Transverse colon (tissue), 4 donors: Measurements from ENCODE around the gene OS9. TPM values are rescaled to one million over a fixed set of nuclear protein-coding genes. Genes with fewer than 3 reads are reported as not detected.
A peak's percentile ranks its signal among the peaks of the same experiment; 100 is the strongest.

Experiments used
- DNase-seq: peaks from one replicate; pipeline ENCODE4 v3.0.0-alpha.2; 2019
- H3K27ac ChIP-seq, 4 donors: fragments of 200-600 bp; sonication (generic); 2 replicates each; pipeline ENCODE4 v1.5.1; 2016 to 2018; ENCODE audit warnings: inconsistent platforms in 4 of 4
- H3K27me3 ChIP-seq: fragments of 200-600 bp; sonication (generic); 2 replicates; pipeline ENCODE4 v1.5.1; 2017; ENCODE audit warnings: inconsistent platforms
- H3K36me3 ChIP-seq, 4 donors: fragments of 200-600 bp; sonication (generic); 2 replicates each; pipeline ENCODE4 v1.5.1; 2017 to 2019; ENCODE audit warnings: inconsistent platforms in 4 of 4
- H3K4me1 ChIP-seq, 4 donors: fragments of 200-600 bp; sonication (generic); 2 replicates each; pipeline ENCODE4 v1.5.1; 2017 to 2020; ENCODE audit warnings: inconsistent platforms in 4 of 4
- H3K4me3 ChIP-seq, 4 donors: fragments of 200-600 bp; sonication (generic); 1 replicate in 1 of 4; 2 replicates in 3 of 4; pipeline versions ENCODE4 v1.5.1 to v1.6.1; 2017 to 2019; ENCODE audit warnings: inconsistent platforms in 4 of 4
- H3K9me3 ChIP-seq, 2 donors: fragments of 200-600 bp; sonication (generic); 2 replicates each; pipeline ENCODE4 v1.5.1; 2017 to 2019; ENCODE audit warnings: inconsistent platforms in 2 of 2
- CTCF ChIP-seq, 5 experiments: fragments of 200-600 bp in 3 of 5; fragments of 450-650 bp in 2 of 5; sonication (generic) in 3 of 5; IDR thresholded peaks; 1 replicate in 2 of 5; 2 replicates in 3 of 5; pipeline ENCODE4 v1.5.1; 2016 to 2017; ENCODE audit warnings: antibody characterized with exemption in 5 of 5, inconsistent platforms in 3 of 5, mild to moderate bottlenecking in 2 of 5, moderate library complexity in 1 of 5
- EP300 ChIP-seq: sonication (generic); formaldehyde crosslinking; IDR thresholded peaks from one replicate; pipeline ENCODE4 v1.6.1; 2017; ENCODE audit warnings: antibody characterized with exemption, low read depth
- POLR2A ChIP-seq: fragments of 450-650 bp; IDR thresholded peaks from one replicate; pipeline ENCODE4 v1.6.1; 2016; ENCODE audit warnings: antibody characterized with exemption, mild to moderate bottlenecking, moderate library complexity
- POLR2AphosphoS5 ChIP-seq, 3 donors: sonication (generic); formaldehyde crosslinking; IDR thresholded peaks; one replicate each; pipeline ENCODE4 v1.6.1; 2016; ENCODE audit warnings: antibody characterized with exemption in 3 of 3
- WGBS, 2 donors: methylation state at CpG; one replicate each; pipeline ENCODE4 v1.1.5; 2018; ENCODE audit warnings: low coverage in 1 of 2; 5-methylcytosine and 5-hydroxymethylcytosine counted together
- in situ Hi-C, 4 donors: fragments of 200-750 bp; cut with MboI; loops; one replicate each; pipeline versions ENCODE4 v1.15.0 to v1.15.1; 2017; ENCODE audit warnings: low sequenced_read_pairs in 3 of 4, low pct_ligation_motif_present in 1 of 4, low pct_unique_long_range_greater_than_20kb in 1 of 4
- intact Hi-C: fragments of 100-400 bp; cut with DNase I; formaldehyde crosslinking; loops from one replicate; pipeline ENCODE4 v1.15.1; 2023; ENCODE audit warnings: low total_unique reads
- total RNA-seq, 4 donors: library from RNA; depleted of rRNA; stranded (reverse); fragments of >200 nt; gene quantifications; one replicate each; pipeline ENCODE4 v1.1.0, GENCODE V29; 2016

The OS9 gene
- total RNA-seq, 4 donors from 2014 or later = 187 to 362 (median 249) TPM

- peak; percentile 59 for DNase-seq
- no peaks in the 10 kb centered on the region for H3K9me3 ChIP-seq
- peaks cover 0 to 5% (median 0%) of the 10 kb centered on the region in 4 donors for H3K36me3 ChIP-seq
- 32 to 53% methylated on average over 8 to 22 of the region's 22 CpGs for WGBS, 2 donors
- intact Hi-C loops (no loop called here), in situ Hi-C loops (no loop called here)
- peak overlapping the region; percentile 83 to 89 (median 85) for H3K27ac ChIP-seq
- H3K4me3 ChIP-seq = peak overlapping the region in 3 of 4 donors; percentile 76 to 94 (median 84)
- H3K4me1 ChIP-seq = peaks cover 6 to 36% (median 31%) of the 10 kb centered on the region in 4 donors
- no peaks in the 10 kb centered on the region for H3K27me3 ChIP-seq
- TF ChIP-seq POLR2A = no peak
- peak; percentile 55 to 72 (median 65) for TF ChIP-seq CTCF (IDR thresholded peaks at IDR 0.05)
Measured at GRCh38 chr12:57756406-57757341, 62.7 kb downstream of the OS9 start.

- Histone ChIP-seq H3K27ac (no peak overlapping the region), H3K27me3 (no peaks in the 10 kb centered on the region), H3K36me3 (peaks cover 0 to 5% (median 0%) of the 10 kb centered on the region in 4 donors), H3K9me3 (no peaks in the 10 kb centered on the region), H3K4me1 (peaks cover 3 to 32% (median 27%) of the 10 kb centered on the region in 4 donors), H3K4me3 (no peak overlapping the region)
- WGBS, 2 donors = 93 to 96% methylated on average over 4 of the region's 4 CpGs
- TF ChIP-seq EP300 = no peak
- no peak for TF ChIP-seq CTCF (IDR thresholded peaks at IDR 0.05)
- no peak for TF ChIP-seq POLR2AphosphoS5 (IDR thresholded peaks at IDR 0.05)
- no peak for TF ChIP-seq POLR2A
- intact Hi-C loops = no loop called here
- in situ Hi-C loops = no loop called here
- no peak for DNase-seq
Measured at GRCh38 chr12:57757771-57758170, 63.8 kb downstream of the OS9 start.

GRCh38 chr12:57758552-57759359 is 64.8 kb downstream of the OS9 start:
- peaks cover 0 to 5% (median 0%) of the 10 kb centered on the region in 4 donors for H3K36me3 ChIP-seq
- no peak overlapping the region for H3K27ac ChIP-seq
- 89 to 94% methylated on average over 2 to 25 of the region's 25 CpGs for WGBS, 2 donors
- TF ChIP-seq CTCF (IDR thresholded peaks at IDR 0.05) (no peak), EP300 (no peak), POLR2A (no peak), POLR2AphosphoS5 (IDR thresholded peaks at IDR 0.05) (no peak)
- no peaks in the 10 kb centered on the region for H3K9me3 ChIP-seq
- intact Hi-C loops (no loop called here), in situ Hi-C loops (no loop called here)
- H3K27me3 ChIP-seq = peaks cover 5% of the 10 kb centered on the region
- H3K4me1 ChIP-seq = peaks cover 0 to 23% (median 21%) of the 10 kb centered on the region in 4 donors
- DNase-seq = no peak
- no peak overlapping the region for H3K4me3 ChIP-seq

- intact Hi-C loops = no loop called here
- peaks cover 0 to 19% (median 17%) of the 10 kb centered on the region in 4 donors for H3K4me1 ChIP-seq
- no peaks in the 10 kb centered on the region for H3K9me3 ChIP-seq
- no peak overlapping the region for H3K27ac ChIP-seq
- 37 to 71% methylated on average over 1 to 3 of the region's 3 CpGs for WGBS, 2 donors
- H3K4me3 ChIP-seq = no peak overlapping the region
- peaks cover 0 to 5% (median 0%) of the 10 kb centered on the region in 4 donors for H3K36me3 ChIP-seq
- TF ChIP-seq EP300 = no peak
- peak; percentile 27 to 57 (median 45) for TF ChIP-seq CTCF (IDR thresholded peaks at IDR 0.05)
- TF ChIP-seq POLR2AphosphoS5 (IDR thresholded peaks at IDR 0.05) = no peak
- TF ChIP-seq POLR2A = no peak
- in situ Hi-C loops = no loop called here
- no peak for DNase-seq
- peaks cover 12% of the 10 kb centered on the region for H3K27me3 ChIP-seq
Measured at GRCh38 chr12:57759360-57759980, 65.5 kb downstream of the OS9 start.
